Measurements from ENCODE around the gene PLD5. TPM values are rescaled to one million over a fixed set of nuclear protein-coding genes. Genes with fewer than 3 reads are reported as not detected.
"Not testable (repeated sequence)": the region's sequence is repeated elsewhere in the genome, so short reads cannot be mapped to it uniquely, and the experiment has no call there.

Gene PLD5
- total RNA-seq, 5 donors from 2014 or later (not counting 1 experiment from before 2014, with no cell fraction given), result not detected

DNA sequence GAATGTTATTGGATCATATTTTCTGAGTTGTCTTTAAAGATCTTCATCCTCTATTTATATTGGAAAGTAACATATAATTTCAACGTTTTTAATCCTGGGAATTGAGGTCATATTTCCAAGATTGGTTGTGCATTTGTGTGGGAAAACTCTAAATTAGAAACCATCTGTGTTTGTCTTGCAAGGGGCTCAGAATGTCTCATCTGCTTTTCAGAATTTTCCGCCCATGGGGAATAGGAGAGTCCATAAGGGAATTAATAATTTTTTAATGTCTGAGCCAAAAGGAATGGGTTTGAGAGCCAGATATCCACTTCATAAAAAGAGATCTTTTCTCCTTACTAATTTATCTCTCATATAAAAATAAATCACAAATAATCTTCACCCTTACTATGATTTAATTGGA is 440.8 kb downstream of the PLD5 start:
- Histone ChIP-seq H3K27ac (ENCODE audit: low read length) (no peak overlapping the region), H3K9me3 (no peaks in the 10 kb centered on the region), H3K36me3 (ENCODE audit: control insufficient read depth in 2 of 2, extremely low read depth in 1 of 2, insufficient read depth in 1 of 2, low read length in 1 of 2) (no peaks in the 10 kb centered on the region), H3K27me3 (replicated peaks in 1 of 2; ENCODE audit: control insufficient read depth in 2 of 2, extremely low read depth in 1 of 2, insufficient read depth in 2 of 2, low read length in 1 of 2) (no peaks in the 10 kb centered on the region), H3K4me3 (ENCODE audit: control insufficient read depth in 1 of 2, extremely low read depth in 1 of 2, low read length in 1 of 2) (no peak overlapping the region), H3K4me1 (ENCODE audit: control insufficient read depth in 1 of 2, extremely low read depth in 1 of 2, insufficient read depth in 2 of 2, low read length in 2 of 2) (no peaks in the 10 kb centered on the region)
- no peak overlapping the region for H3K4me3 Mint-ChIP-seq
- H3K36me3 Mint-ChIP-seq, result no peaks in the 10 kb centered on the region
- H3K4me1 Mint-ChIP-seq, result no peaks in the 10 kb centered on the region
- no peak for ATAC-seq (replicated peaks in 1 of 4)
- POLR2A ChIA-PET, result no interaction called here
- H3K27me3 Mint-ChIP-seq, result peaks cover 7 to 10% of the 10 kb centered on the region in 2 donors
- no peak overlapping the region for H3K27ac Mint-ChIP-seq
- DNase-seq, result no peak
- H3K9me3 Mint-ChIP-seq, result no peaks in the 10 kb centered on the region
- CTCF ChIA-PET, result no interaction called here
- WGBS (ENCODE audit: insufficient coverage), result no CpG with 5 or more reads among the region's 2 CpGs

- POLR2A ChIA-PET, result no interaction called here
- Histone ChIP-seq H3K4me1 (ENCODE audit: control insufficient read depth in 1 of 2, extremely low read depth in 1 of 2, insufficient read depth in 2 of 2, low read length in 2 of 2) (no peaks in the 10 kb centered on the region), H3K4me3 (ENCODE audit: control insufficient read depth in 1 of 2, extremely low read depth in 1 of 2, low read length in 1 of 2) (no peak overlapping the region), H3K27ac (ENCODE audit: low read length) (no peak overlapping the region), H3K9me3 (no peaks in the 10 kb centered on the region), H3K36me3 (ENCODE audit: control insufficient read depth in 2 of 2, extremely low read depth in 1 of 2, insufficient read depth in 1 of 2, low read length in 1 of 2) (no peaks in the 10 kb centered on the region), H3K27me3 (replicated peaks in 1 of 2; ENCODE audit: control insufficient read depth in 2 of 2, extremely low read depth in 1 of 2, insufficient read depth in 2 of 2, low read length in 1 of 2) (no peaks in the 10 kb centered on the region)
- Mint-ChIP-seq H3K27ac (no peak overlapping the region), H3K27me3 (peaks cover 7 to 10% of the 10 kb centered on the region in 2 donors), H3K4me3 (no peak overlapping the region), H3K9me3 (no peaks in the 10 kb centered on the region), H3K36me3 (no peaks in the 10 kb centered on the region), H3K4me1 (no peaks in the 10 kb centered on the region)
- ATAC-seq (replicated peaks in 1 of 4) (no peak), DNase-seq (no peak)
- WGBS (ENCODE audit: insufficient coverage), result no CpG with 5 or more reads among the region's 1 CpG
- CTCF ChIA-PET, result no interaction called here
These were observed 443.1 kb downstream of the PLD5 start for GRCh38 chr1:242081446-242081845.

- no peak overlapping the region for H3K27ac ChIP-seq (ENCODE audit: low read length)
- WGBS (ENCODE audit: insufficient coverage), result no CpG with 5 or more reads among the region's 2 CpGs
- H3K36me3 ChIP-seq (ENCODE audit: control insufficient read depth in 2 of 2, extremely low read depth in 1 of 2, insufficient read depth in 1 of 2, low read length in 1 of 2), result no peaks in the 10 kb centered on the region
- no peaks in the 10 kb centered on the region for H3K4me1 ChIP-seq (ENCODE audit: control insufficient read depth in 1 of 2, extremely low read depth in 1 of 2, insufficient read depth in 2 of 2, low read length in 2 of 2)
- no peaks in the 10 kb centered on the region for H3K9me3 Mint-ChIP-seq
- no peaks in the 10 kb centered on the region for H3K4me1 Mint-ChIP-seq
- H3K27me3 ChIP-seq (replicated peaks in 1 of 2; ENCODE audit: control insufficient read depth in 2 of 2, extremely low read depth in 1 of 2, insufficient read depth in 2 of 2, low read length in 1 of 2), result peaks cover 0 to 3% of the 10 kb centered on the region in 2 experiments
- H3K27ac Mint-ChIP-seq, result no peak overlapping the region
- H3K9me3 ChIP-seq, result no peaks in the 10 kb centered on the region
- POLR2A ChIA-PET, result no interaction called here
- H3K4me3 ChIP-seq (ENCODE audit: control insufficient read depth in 1 of 2, extremely low read depth in 1 of 2, low read length in 1 of 2), result no peak overlapping the region
- no peaks in the 10 kb centered on the region for H3K36me3 Mint-ChIP-seq
- ATAC-seq (replicated peaks in 1 of 4), result no peak
- CTCF ChIA-PET, result no interaction called here
- no peak for DNase-seq
- H3K27me3 Mint-ChIP-seq, result peaks cover 0 to 8% of the 10 kb centered on the region in 2 donors
- H3K4me3 Mint-ChIP-seq, result no peak overlapping the region
These were observed 458.7 kb downstream of the PLD5 start for GRCh38 chr1:242065813-242066212.

GRCh38 chr1:242062271-242062670 is 462.2 kb downstream of the PLD5 start:
- Histone ChIP-seq H3K9me3 (no peaks in the 10 kb centered on the region), H3K36me3 (ENCODE audit: control insufficient read depth in 2 of 2, extremely low read depth in 1 of 2, insufficient read depth in 1 of 2, low read length in 1 of 2) (no peaks in the 10 kb centered on the region), H3K4me1 (ENCODE audit: control insufficient read depth in 1 of 2, extremely low read depth in 1 of 2, insufficient read depth in 2 of 2, low read length in 2 of 2) (no peaks in the 10 kb centered on the region), H3K27me3 (replicated peaks in 1 of 2; ENCODE audit: control insufficient read depth in 2 of 2, extremely low read depth in 1 of 2, insufficient read depth in 2 of 2, low read length in 1 of 2) (peaks cover 0 to 7% of the 10 kb centered on the region in 2 experiments), H3K27ac (ENCODE audit: low read length) (no peak overlapping the region), H3K4me3 (ENCODE audit: control insufficient read depth in 1 of 2, extremely low read depth in 1 of 2, low read length in 1 of 2) (no peak overlapping the region)
- H3K4me1 Mint-ChIP-seq, result no peaks in the 10 kb centered on the region
- H3K36me3 Mint-ChIP-seq, result no peaks in the 10 kb centered on the region
- H3K4me3 Mint-ChIP-seq, result no peak overlapping the region
- ChIA-PET CTCF (no interaction called here), POLR2A (no interaction called here)
- ATAC-seq (replicated peaks in 1 of 4), result no peak
- peaks cover 2 to 9% of the 10 kb centered on the region in 2 donors for H3K27me3 Mint-ChIP-seq
- WGBS (ENCODE audit: insufficient coverage), result 59% methylated on average over 3 of the region's 3 CpGs
- no peak for DNase-seq
- H3K27ac Mint-ChIP-seq, result no peak overlapping the region
- H3K9me3 Mint-ChIP-seq, result no peaks in the 10 kb centered on the region

DNA sequence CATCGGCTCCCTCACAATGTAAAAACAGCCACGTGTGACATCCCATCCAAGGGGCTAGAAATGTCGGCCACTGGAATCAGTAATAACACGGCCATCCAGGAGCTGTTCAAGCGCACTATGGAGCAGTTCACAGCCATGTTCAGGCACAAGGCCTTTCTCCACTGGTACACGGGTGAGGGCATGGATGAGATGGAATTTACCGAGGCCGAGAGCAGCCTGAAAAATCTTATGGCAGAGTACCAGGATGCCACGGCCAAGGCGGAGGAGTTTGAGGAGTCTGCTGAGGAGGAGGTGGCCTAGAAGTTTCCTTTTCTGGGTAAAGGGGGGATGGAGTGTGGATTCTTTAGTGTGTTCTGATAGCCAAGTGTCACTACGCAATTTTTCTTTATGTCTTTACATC is 464.5 kb downstream of the PLD5 start:
- DNase-seq, result no peak
- H3K4me1 ChIP-seq (ENCODE audit: control insufficient read depth in 1 of 2, extremely low read depth in 1 of 2, insufficient read depth in 2 of 2, low read length in 2 of 2), result no peaks in the 10 kb centered on the region
- no peaks in the 10 kb centered on the region for H3K36me3 ChIP-seq (ENCODE audit: control insufficient read depth in 2 of 2, extremely low read depth in 1 of 2, insufficient read depth in 1 of 2, low read length in 1 of 2)
- no peak overlapping the region for H3K4me3 ChIP-seq (ENCODE audit: control insufficient read depth in 1 of 2, extremely low read depth in 1 of 2, low read length in 1 of 2)
- 81% methylated on average over 9 of the region's 11 CpGs for WGBS (ENCODE audit: insufficient coverage)
- Mint-ChIP-seq H3K27ac (no peak overlapping the region), H3K9me3 (no peaks in the 10 kb centered on the region), H3K4me3 (no peak overlapping the region), H3K27me3 (peaks cover 2 to 9% of the 10 kb centered on the region in 2 donors), H3K36me3 (no peaks in the 10 kb centered on the region), H3K4me1 (no peaks in the 10 kb centered on the region)
- peaks cover 0 to 8% of the 10 kb centered on the region in 2 experiments for H3K27me3 ChIP-seq (replicated peaks in 1 of 2; ENCODE audit: control insufficient read depth in 2 of 2, extremely low read depth in 1 of 2, insufficient read depth in 2 of 2, low read length in 1 of 2)
- H3K27ac ChIP-seq (ENCODE audit: low read length), result no peak overlapping the region
- no peak for ATAC-seq (replicated peaks in 1 of 4)
- POLR2A ChIA-PET, result no interaction called here
- H3K9me3 ChIP-seq, result no peaks in the 10 kb centered on the region
- CTCF ChIA-PET, result no interaction called here

DNA sequence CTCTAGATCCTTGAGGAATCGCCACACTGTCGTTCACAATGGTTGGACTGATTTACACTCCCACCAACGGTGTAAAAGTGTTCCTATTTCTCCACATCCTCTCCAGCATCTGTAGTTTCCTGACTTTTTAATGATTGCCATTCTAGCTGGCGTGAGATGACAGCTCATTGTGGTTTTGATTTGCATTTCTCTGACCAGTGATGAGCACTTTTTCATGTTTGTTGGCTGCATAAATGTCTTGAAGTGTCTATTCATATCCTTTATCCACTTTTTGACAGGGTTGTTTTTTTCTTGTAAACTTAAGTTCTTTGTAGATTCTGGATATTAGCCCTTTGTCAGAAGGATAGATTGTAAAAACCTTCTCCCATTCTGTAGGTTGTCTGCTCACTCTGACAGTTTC is 465.9 kb downstream of the PLD5 start:
- H3K36me3 Mint-ChIP-seq; H3K27ac ChIP-seq (ENCODE audit: low read length); H3K9me3 Mint-ChIP-seq; H3K4me3 Mint-ChIP-seq; H3K27me3 ChIP-seq (replicated peaks in 1 of 2; ENCODE audit: control insufficient read depth in 2 of 2, extremely low read depth in 1 of 2, insufficient read depth in 2 of 2, low read length in 1 of 2); H3K4me1 ChIP-seq (ENCODE audit: control insufficient read depth in 1 of 2, extremely low read depth in 1 of 2, insufficient read depth in 2 of 2, low read length in 2 of 2); H3K4me1 Mint-ChIP-seq; H3K36me3 ChIP-seq (ENCODE audit: control insufficient read depth in 2 of 2, extremely low read depth in 1 of 2, insufficient read depth in 1 of 2, low read length in 1 of 2); POLR2A ChIA-PET; CTCF ChIA-PET; DNase-seq; H3K9me3 ChIP-seq; H3K27me3 Mint-ChIP-seq; H3K4me3 ChIP-seq (ENCODE audit: control insufficient read depth in 1 of 2, extremely low read depth in 1 of 2, low read length in 1 of 2); H3K27ac Mint-ChIP-seq; ATAC-seq (replicated peaks in 1 of 4): not testable (repeated sequence)
- WGBS (ENCODE audit: insufficient coverage), result no CpG with 5 or more reads among the region's 4 CpGs

DNA sequence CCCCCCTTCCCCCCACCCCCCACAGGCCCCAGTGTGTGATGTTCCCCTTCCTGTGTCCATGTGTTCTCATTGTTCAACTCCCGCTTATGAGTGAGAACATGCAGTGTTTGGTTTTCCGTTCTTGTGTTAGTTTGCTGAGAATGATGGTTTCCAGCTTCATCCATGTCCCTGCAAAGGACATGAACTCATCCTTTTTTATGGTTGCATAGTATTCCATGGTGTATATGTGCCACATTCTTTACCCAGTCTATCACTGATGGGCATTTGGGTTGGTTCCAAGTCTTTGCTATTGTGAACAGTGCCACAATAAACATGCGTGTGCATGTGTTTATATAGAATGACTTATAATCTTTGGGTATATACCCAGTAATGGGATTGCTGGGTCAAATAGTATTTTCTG is 466.3 kb downstream of the PLD5 start:
- POLR2A ChIA-PET; H3K27ac ChIP-seq (ENCODE audit: low read length); H3K4me1 Mint-ChIP-seq; H3K27me3 ChIP-seq (replicated peaks in 1 of 2; ENCODE audit: control insufficient read depth in 2 of 2, extremely low read depth in 1 of 2, insufficient read depth in 2 of 2, low read length in 1 of 2); H3K9me3 Mint-ChIP-seq; H3K4me3 Mint-ChIP-seq; H3K36me3 ChIP-seq (ENCODE audit: control insufficient read depth in 2 of 2, extremely low read depth in 1 of 2, insufficient read depth in 1 of 2, low read length in 1 of 2); ATAC-seq (replicated peaks in 1 of 4); H3K4me3 ChIP-seq (ENCODE audit: control insufficient read depth in 1 of 2, extremely low read depth in 1 of 2, low read length in 1 of 2); CTCF ChIA-PET; H3K27ac Mint-ChIP-seq; H3K27me3 Mint-ChIP-seq; H3K36me3 Mint-ChIP-seq; H3K9me3 ChIP-seq; H3K4me1 ChIP-seq (ENCODE audit: control insufficient read depth in 1 of 2, extremely low read depth in 1 of 2, insufficient read depth in 2 of 2, low read length in 2 of 2); DNase-seq: not testable (repeated sequence)
- no CpG with 5 or more reads among the region's 3 CpGs for WGBS (ENCODE audit: insufficient coverage)

Data from T-cell (primary cell).